ENCODE results near the gene PTPN4. TPM values are rescaled to one million over a fixed set of nuclear protein-coding genes. Genes with fewer than 3 reads are reported as not detected.

PTPN4 gene
- total and polyA plus RNA-seq, 2 of the 8 experiments (the other 6 are each of a cell fraction or from before 2014, with no cell fraction given), result 28.5 to 105 TPM

DNA sequence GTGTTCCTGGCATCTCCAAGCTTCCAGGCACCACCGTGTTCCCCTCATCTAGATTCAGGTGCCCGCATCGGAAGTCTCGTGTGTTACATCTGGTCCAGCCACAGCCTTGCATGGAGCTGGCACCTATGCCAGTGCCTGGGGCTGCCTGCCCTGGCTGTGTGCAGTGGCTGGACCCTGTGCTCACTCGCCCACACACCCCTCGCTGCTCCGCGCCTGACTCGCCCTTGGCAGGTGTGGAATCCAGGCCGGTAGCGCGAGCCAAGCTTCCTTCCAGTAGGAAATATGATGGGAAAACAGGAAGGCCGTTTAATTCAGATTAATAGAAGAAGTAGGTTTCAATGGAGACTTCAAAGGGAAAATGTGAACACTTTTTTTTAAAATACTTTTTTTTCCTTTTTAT, 78.0 kb downstream of the PTPN4 start:
- H3K56ac ChIP-seq (replicated peaks; ENCODE audit: insufficient read length, low read depth, low read length), result no peak overlapping the region
- CTCF ChIA-PET (ENCODE audit: partially characterized antibody), result interaction anchor here (0.6 to 2.0 kb wide), 3 partner anchors 9 to 337 kb away, joined by 3 to 5 read pairs (median 5); no protein-coding TSS in a partner anchor
- H2BK20ac ChIP-seq (ENCODE audit: low read length), result no peak overlapping the region
- no peak overlapping the region for H4K8ac ChIP-seq (ENCODE audit: extremely low read depth, insufficient read depth, low read length)
- H3K79me2 ChIP-seq (ENCODE audit: control insufficient read depth in 1 of 2, insufficient read depth in 2 of 2, low read length in 2 of 2), result peaks cover 0 to 97% of the 10 kb centered on the region in 2 experiments; a peak in 3 of 4 replicates
- peaks cover 0 to 9% (median 3%) of the 10 kb centered on the region in 4 experiments; a peak in 4 of 7 replicates for H3K4me1 ChIP-seq (replicated peaks in 1 of 4; ENCODE audit: control insufficient read depth in 3 of 4, insufficient read depth in 4 of 4, low read length in 3 of 4)
- no peak overlapping the region for H3K4ac ChIP-seq (replicated peaks; ENCODE audit: insufficient read length, low read depth, low read length)
- H4K20me1 ChIP-seq (replicated peaks in 1 of 2; ENCODE audit: control insufficient read depth in 1 of 2, insufficient read depth in 2 of 2, low read length in 2 of 2), result peaks cover 0 to 5% of the 10 kb centered on the region in 2 experiments
- H4K91ac ChIP-seq (replicated peaks; ENCODE audit: insufficient read length, low read length), result peak overlapping the region; percentile 39
- no peak overlapping the region for H3K4me3 ChIP-seq (ENCODE audit: extremely low read depth in 1 of 4, insufficient read depth in 2 of 4, low read depth in 3 of 4, low read length in 4 of 4)
- H3K27me3 ChIP-seq (replicated peaks in 1 of 4; ENCODE audit: control insufficient read depth in 3 of 4, extremely low read depth in 1 of 4, insufficient read depth in 3 of 4, low read length in 3 of 4), result no peaks in the 10 kb centered on the region
- peak overlapping the region; percentile 9; the same call in 1 of the 2 replicates for H3K18ac ChIP-seq (ENCODE audit: extremely low read depth, low read length)
- no peaks in the 10 kb centered on the region for H3K23me2 ChIP-seq (ENCODE audit: low read depth, low read length)
- H3K36me3 ChIP-seq (ENCODE audit: control insufficient read depth in 2 of 4, insufficient read depth in 4 of 4, low read length in 3 of 4), result peaks cover 0 to 5% (median 2%) of the 10 kb centered on the region in 4 experiments; a peak in 3 of 8 replicates
- no peak overlapping the region for H3K4me2 ChIP-seq (ENCODE audit: insufficient read depth in 1 of 2, low read depth in 2 of 2, low read length in 2 of 2)
- H3K14ac ChIP-seq (ENCODE audit: insufficient read length), result no peak overlapping the region
- no peak overlapping the region for H2BK12ac ChIP-seq (ENCODE audit: low read depth, low read length)
- 92% methylated on average over 13 of the region's 13 CpGs; no CpG with 5 or more reads in 1 of the 2 experiments for WGBS, 2 experiments (ENCODE audit: extremely low coverage in 1 of 2, insufficient coverage in 1 of 2, insufficient read length in 1 of 2, insufficient replicate concordance in 2 of 2, low coverage in 1 of 2, low lambda C conversion rate in 2 of 2, missing lambda C conversion rate in 1 of 2)
- peaks cover 12% of the 10 kb centered on the region; the same call in 1 of the 2 replicates for H3K79me1 ChIP-seq (ENCODE audit: low read depth, low read length)
- H3K23ac ChIP-seq (ENCODE audit: insufficient read length), result no peak overlapping the region
- no peak overlapping the region for H2BK120ac ChIP-seq (replicated peaks; ENCODE audit: low read depth, low read length)
- peaks cover 4 to 5% of the 10 kb centered on the region in 2 experiments; a peak in 2 of 4 replicates for H3K9me3 ChIP-seq (ENCODE audit: insufficient read depth in 2 of 2, low read depth in 1 of 2, low read length in 1 of 2)
- no peak overlapping the region for H4K5ac ChIP-seq (ENCODE audit: insufficient read length, low read depth, low read length)
- no peak overlapping the region for H3K9ac ChIP-seq (replicated peaks in 1 of 4; ENCODE audit: extremely low read depth in 1 of 4, low read depth in 3 of 4, low read length in 3 of 4)
- H3K27ac ChIP-seq (ENCODE audit: low read depth, low read length), result no peak overlapping the region
- H2AK5ac ChIP-seq (ENCODE audit: low read depth, low read length), result no peak overlapping the region; the same call in 1 of the 2 replicates
- H2BK5ac ChIP-seq (ENCODE audit: low read depth, low read length), result peak overlapping the region; percentile 71
- DNase-seq (ENCODE audit: low read depth in 1 of 2, low spot score in 2 of 2), result no peak
- no peak for FAIRE-seq
- no peak overlapping the region for H2AFZ ChIP-seq (ENCODE audit: low read length)
- H2BK15ac ChIP-seq (ENCODE audit: low read length), result no peak overlapping the region
- POLR2A ChIA-PET (ENCODE audit: partially characterized antibody), result no interaction called here
- no peak for TF ChIP-seq CTBP2 (IDR thresholded peaks at IDR 0.05; ENCODE audit: borderline replicate concordance, insufficient read depth, insufficient read length, low read length)
- TF ChIP-seq NRF1 (IDR thresholded peaks at IDR 0.05; ENCODE audit: low read depth, low read length), result no peak
- no peak for TF ChIP-seq POLR2A (IDR thresholded peaks at IDR 0.05; ENCODE audit: control extremely low read depth in 1 of 2, low read depth in 2 of 2, low read length in 2 of 2)

Data from H1 (cell line).